ENCODE results near the gene FAM53B.

Gene FAM53B

DNA sequence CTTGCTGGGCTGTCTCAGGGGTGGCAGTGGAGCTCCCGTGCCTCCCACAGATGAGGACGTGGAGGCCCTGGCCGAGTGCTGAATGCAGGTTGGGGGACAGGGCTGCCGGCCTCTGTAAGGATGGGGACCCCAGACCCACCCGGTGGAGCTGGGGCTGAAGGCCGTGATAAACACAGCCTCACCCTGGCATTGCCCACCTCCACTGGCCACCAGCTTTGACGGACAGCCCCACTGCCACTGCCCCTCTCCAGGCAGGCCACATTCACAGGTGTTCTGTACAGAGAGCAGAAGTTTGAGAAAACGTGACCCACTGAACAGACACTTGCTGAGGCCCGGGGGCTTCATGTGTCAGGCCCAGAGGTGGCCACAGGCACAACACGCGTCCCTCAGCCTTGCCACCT lies 156.4 kb downstream of the FAM53B start:
- no peak for FAIRE-seq
- no peak for DNase-seq (ENCODE audit: low spot score)

DNA sequence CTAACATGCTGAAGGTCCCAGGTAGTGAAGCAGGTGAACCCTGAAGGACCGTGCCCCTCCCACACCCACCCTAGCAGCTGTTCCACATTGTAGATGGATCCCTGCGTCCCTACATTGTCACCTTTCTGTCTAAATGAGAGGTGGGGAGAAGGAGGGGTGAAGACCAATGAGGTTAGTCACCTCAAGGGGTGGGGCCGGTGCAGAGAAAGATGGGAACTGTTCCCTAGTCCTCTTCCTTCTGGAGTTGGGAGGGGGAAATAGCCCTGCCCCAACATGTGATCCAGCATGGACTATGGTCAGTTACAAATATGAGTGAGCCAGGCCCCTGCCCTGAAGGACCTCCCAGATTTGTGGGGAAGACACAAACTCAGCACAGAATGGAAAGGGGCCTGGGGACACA lies 158.0 kb downstream of the FAM53B start:
- no peak for DNase-seq (ENCODE audit: low spot score)
- FAIRE-seq, result no peak

DNA sequence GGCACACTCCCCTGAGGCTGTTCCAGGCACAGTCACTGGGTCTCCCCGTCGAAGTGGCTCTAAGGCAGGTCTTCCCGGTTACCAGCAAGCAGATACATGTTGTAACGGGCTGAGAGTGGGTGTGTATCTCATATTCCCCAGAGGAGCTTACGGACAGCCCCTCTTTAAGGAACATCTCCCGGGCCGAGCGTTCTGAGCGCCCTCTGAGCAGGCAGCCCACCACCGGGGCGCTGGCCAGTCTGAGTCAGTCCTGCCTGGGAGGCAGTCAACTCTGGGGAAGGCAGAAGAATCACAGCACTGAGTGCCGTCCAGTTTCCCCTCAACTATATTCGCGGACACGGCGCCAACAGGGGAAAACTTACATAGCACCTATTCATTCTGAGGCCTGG lies 165.2 kb downstream of the FAM53B start:
- DNase-seq (ENCODE audit: low spot score) (no peak), FAIRE-seq (no peak)

DNA sequence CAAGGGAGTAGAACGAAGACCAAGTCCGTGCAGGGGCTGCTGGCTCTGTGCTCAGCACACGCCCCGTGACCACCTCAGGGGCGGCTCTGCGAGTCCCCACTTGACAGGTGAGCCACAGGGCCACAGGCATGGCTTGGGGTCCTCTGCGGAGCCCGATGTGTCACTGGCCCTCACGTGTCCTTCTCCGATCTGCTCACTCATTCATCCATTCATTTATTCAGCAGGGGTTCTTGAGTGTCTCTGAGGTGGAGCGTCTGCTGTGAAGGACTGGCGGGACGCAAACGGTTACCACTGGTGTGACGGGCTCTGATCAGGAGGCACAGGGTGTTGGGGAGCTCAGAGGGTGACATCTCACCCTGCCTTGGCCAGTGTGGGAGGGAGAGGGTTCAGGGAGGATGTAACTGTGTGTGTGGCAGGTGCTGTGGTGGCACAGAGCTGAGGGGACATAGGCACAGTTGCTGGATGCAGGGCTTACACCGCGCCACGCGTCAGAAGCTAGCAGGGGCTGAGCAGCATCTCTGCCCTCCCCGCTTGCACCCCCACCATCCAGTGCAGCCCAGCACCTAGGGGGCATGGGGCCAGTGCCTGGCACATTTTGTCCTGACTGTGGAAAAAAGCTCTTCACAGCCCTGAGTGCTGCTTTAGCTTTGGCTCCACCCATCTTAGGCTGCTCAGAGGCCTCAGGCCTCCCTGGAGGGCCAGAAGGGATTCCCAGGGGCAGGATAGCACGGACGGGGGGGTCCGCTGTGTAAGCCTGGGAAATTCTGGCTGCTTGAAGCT lies 165.8 kb downstream of the FAM53B start:
- FAIRE-seq (no peak), DNase-seq (ENCODE audit: low spot score) (no peak)

DNA sequence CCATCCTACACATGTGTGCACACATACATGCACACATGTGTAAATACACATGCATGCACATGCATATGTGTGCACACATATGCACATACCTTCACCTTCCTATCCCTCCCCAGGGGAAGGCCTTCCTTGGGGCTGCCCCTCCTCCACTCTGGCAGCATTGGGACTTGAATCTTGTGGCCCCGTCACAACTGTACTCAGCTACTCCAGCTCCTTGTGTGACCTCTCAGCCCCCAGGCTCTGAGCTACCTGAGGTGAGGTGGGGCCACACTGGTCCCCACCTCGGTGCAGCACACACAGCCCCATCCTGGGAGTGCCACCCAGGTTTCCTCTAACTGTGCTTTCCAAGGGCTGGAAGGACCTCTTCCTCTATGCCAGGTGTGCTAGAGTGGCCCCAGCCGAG lies 166.5 kb downstream of the FAM53B start:
- peak; percentile 79 for FAIRE-seq
- no peak for DNase-seq (ENCODE audit: low spot score)

DNA sequence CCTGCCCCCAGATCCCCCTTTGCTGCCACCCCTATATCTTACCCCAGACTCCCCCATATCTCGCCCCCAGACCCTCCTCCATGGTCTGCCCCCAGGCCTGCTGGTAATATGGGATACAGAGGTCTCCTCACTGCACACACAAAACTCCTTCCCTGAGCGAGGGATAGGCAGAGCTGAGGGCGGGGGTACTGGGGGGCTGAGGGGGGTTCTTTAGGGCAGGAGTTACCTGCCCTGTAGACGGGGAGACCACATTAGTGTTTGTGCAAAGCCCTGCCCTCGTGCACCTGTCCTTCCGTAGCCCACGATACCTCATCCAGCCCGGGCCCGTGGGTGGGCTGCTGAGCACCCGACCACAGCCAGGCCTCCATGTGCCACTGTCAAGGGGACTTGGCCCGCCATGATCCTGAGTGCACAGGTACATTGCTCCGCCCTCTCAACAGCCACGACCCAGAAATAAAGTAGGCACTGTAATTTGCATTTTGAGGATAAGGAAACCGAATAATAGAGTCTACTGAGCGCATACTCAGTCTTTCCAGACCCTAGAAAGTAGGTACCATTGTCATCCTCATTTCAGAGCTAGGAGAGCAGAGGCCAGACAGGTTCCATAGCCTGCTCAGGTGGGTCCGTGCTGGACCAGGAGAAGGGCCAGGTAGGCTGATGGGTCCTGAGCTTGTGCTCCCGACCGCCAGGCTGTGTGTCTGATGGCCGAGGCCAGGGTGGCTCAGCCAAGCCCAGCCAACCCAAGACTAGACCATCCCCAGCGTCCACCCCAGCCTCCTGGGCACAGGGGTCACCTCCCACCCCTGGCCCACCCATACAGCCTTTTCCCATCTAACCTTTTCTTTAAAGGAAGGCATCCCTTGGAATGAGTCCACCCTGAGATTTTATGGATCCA lies 167.4 kb downstream of the FAM53B start:
- no peak for DNase-seq (ENCODE audit: low spot score)
- no peak for FAIRE-seq

DNA sequence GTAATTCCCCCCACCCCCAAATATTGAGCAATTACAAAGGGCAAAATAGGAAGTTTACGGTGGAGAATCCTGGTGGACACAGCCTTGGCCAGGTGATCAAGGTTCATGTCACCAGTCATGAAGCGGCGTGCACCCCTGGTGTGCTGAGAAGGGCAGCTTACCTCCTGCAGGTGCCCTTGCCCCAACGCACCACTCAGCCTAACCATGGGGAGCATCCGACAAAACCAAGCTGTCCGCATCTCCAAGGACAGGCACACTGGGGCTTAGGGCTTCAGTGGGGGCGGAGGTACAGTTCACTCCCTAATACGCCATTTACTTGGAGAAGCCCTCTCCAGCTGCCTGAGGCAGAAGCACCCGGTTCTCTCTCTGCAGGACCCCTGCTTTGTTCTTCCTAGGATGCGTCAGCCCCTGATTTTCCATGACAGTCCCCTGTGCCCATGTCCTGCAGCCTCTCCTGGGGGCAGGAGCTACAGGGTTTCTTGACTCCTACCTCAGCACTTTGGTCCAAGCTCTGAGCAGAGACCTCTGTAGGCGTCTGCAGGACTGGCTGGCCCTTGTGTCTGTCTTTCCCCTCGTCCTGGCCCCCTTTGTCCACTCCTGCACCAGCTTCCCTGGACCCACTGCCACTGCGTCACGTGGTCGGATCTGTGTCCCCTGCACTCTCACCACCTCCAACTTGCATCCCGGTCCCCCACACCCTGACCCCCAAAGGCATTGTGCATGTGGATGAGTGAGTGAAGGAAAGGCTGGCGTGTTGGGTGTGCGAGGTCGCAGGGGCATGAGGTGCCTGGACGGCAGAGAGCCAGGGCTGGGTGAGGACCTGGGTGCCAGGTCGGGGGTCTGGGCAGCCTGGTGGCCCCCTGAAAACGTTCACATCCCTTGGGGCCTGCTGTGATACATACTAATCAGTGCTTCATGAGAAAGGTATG lies 168.8 kb downstream of the FAM53B start:
- DNase-seq (ENCODE audit: low spot score) (no peak), FAIRE-seq (peak; percentile 5)

DNA sequence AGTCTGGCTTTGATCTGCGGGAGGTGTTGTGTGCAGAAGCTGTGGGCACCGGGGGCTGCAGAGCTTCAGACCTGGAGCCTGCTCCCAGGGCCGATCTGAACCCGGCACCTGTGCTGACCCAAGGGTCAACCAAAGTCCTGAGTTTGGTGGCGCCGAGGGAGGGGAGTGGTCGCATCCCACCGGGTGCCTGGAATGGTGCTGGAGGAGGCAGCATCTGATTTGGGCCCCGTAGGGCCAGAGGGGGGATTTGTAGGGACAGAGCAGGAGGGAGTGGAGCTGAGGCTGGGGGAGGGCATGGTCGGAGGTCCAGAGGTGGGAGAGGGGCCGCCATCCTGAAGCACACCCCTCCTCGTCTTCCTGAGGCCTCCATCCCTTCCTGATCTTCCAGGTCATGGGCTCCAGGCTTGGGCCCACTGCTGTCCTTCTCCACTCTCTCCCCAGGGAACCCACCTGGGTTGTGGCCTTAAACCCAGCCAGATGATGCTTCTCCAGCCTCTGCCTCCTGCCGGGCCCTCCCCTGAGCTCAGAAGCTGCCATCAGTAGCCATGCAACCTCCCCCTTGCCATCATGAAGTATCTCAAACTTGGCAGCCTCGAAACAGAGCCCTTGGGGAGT lies 169.6 kb downstream of the FAM53B start:
- FAIRE-seq, result no peak

DNA sequence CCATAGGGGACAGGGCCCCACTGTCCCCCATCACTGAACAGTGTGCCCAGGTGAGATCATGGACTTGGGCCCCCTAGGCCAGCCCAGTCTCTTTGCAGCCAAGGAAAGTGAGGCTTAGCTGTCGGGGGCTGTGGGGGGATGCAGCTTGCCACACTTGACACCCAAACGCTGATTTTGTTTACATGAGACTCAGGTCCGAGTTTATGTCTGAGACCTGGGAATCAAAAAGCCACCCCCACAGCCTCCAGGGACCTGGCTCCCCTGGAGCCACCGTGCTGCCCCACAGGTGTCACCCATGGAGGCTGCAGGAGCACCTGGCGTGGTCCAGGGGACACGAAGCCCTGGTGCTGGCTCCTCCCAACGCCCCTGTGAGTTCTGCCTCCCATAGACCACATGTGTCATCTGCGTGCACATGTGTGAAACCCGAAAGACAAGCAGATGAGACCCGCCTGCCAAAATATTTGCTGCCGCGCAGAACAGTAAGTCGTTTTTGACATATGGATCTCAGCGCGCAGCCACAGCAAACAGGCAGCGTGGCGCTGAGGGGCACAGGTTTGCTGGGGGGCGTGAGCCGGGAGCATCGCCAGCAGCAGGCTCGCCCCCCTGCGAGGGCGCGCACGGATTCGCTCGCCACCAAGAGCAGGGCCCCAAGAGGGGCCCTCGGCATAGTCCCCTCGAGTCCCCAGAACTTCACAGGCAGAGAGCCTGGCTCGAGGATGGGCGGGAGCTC lies 170.3 kb downstream of the FAM53B start:
- FAIRE-seq (no peak), DNase-seq (ENCODE audit: low spot score) (no peak)

More for the DNA sequence above, 169.6 kb downstream of the FAM53B start:
- DNase-seq (ENCODE audit: low spot score), result no peak

DNA sequence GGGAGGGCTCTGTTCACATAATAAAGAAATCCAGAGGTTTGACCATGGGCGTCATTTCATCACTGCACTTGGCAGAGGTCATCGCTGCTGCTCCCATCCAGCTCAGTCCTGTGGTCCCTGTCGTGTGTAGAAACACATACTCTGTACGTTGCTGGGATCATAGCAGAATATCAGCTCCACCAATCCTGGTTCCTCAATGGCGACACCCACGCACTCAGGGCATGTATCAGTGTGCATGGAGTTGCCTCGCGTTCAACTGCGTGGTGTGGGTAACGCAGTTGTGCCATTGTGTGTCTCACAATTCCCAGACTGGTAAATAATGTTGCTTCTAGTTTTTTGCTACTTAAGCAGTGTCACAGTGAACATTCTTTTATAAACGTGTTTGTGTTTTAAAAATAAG lies 171.4 kb downstream of the FAM53B start:
- no peak for FAIRE-seq
- no peak for DNase-seq (ENCODE audit: low spot score)

DNA sequence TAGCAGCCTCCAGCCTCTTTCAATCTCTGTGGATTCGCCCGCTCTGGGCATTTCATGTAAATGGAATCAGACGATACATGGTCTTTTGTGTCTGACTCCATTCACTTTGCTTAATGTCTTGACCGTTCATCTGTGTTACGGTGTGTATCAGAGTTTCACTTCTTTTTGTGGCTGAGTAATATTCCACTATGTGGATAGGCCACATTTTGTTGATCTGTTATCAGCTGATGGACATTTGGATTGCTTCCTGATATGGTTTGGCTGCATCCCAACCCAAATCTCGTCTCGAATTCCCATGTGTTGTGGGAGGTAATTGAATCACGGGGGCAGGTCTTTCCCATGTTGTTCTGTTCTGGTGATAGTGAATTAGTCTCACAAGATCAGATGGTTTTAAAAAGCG lies 173.5 kb downstream of the FAM53B start:
- no peak for FAIRE-seq

DNA sequence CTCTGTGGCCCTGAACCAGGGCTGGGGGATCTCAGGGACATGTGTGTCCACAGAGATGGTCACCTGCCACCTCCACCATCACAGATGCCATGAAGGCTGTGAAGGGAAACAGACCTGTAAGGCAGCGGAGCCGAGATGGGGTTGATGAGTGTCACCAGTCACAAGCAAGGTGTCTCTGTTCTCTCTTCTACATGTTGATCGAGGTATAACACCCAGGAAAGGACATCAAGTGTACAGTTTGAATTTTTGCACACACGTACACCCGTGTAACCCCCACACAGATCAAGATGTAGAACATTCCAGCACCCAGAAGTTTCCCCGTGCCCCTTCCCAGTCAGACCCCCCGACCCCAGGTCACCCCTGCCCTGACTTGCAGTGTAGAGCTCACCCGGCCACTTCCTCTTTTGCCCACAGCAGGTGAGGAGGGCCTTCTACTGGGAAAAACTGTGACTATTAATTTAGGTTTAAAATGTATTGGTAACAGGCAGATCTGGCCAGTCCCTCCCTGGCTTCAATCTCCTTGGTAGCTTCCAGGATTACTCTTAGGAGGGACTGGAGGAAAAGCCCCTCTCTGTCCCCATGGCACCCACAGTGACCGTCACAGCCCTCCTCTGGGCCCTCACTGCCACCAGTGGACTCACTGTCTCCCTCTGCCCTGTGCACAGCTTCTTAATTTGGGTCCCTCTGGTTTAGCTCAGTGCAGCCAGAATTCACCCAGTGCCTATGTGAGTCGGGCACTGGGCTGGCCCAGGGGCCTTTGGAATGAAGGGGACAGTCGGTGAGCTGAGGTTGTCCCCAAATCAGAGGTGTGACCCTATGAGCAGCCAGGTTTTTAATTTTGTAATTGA lies 174.3 kb downstream of the FAM53B start:
- DNase-seq (ENCODE audit: low spot score) (no peak), FAIRE-seq (no peak)

More for the DNA sequence above, 173.5 kb downstream of the FAM53B start:
- no peak for DNase-seq (ENCODE audit: low spot score)
